Stromal cell of bone marrow (primary cell): ENCODE data around the gene APMAP.
"Not testable (repeated sequence)": the region's sequence is repeated elsewhere in the genome, so short reads cannot be mapped to it uniquely, and the experiment has no call there.

Experiments
- DNase-seq: peaks from one replicate; pipeline ENCODE4 v3.0.0-alpha.2; 2012; ENCODE audit warnings: low read depth

The APMAP gene

GRCh38 chr20:24951536-24952083 is 40.9 kb downstream of the APMAP start:
- DNase-seq: no peak

DNA sequence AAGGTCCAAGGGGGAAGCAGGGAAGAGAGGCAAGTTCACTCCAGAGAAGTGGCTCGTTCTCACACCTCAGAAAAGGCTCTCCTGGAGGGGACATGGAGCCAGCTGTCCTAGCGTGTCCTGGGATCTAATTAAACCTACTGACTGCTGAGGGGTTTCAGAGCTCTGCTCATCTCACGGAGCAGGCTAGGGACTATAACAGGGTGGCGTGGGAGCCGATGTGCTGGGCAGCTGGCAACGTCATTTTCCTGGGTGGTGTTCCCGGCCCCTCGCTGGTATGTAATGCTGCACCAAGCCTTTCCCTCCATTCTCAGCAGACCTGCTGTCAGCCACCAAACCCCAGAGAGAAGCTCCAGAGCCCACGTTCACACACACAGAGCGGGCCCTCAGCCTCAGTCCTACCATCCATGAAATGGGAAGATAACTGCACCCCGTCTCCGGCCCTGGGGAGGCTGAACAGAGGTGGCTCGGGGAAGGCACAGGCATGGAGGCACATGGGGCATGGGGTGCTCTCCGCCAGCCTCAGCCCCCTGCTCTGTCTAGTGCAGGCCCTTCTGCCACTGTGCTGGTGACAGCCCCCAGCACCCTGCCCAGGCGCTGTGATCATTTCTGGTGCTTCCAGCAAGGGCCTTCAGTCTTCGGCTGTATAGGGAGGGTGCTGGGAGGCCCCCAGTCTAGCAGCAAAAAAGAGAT is 41.6 kb downstream of the APMAP start:
- DNase-seq: no peak

DNA sequence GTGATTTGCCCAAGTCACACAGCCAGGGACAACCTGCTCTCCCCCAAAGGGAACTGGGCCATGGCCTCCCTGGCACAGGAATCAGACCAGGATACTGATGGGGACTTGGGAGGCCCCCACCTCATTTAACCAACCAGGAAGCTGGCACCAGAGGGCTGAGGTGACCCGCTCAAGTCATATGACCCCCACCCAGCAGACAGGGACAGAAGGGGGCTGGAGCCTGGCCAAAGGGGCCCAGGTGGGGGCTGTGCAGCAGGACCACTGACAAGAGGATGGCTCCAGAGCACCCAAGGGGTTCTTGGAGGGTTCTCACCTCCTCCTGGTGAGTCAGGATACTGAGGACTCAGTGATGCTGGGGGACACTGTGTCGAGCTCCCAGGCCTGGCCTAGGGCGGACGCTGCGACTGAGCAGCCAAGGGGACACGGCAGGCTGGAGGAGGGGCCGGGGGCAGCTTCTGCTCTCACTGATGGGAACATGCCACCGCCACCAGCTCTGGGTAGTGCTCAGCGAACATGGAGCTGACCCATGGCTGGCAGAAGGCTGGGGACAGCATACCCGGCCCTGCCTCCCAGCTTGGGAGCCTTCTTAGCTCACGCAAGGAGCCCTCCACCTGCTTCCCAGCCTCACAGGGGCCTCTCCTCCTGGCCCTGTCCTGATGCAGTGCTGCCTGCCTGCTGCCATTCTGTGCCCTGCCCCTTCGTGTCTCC is 42.3 kb downstream of the APMAP start:
- no peak for DNase-seq

DNA sequence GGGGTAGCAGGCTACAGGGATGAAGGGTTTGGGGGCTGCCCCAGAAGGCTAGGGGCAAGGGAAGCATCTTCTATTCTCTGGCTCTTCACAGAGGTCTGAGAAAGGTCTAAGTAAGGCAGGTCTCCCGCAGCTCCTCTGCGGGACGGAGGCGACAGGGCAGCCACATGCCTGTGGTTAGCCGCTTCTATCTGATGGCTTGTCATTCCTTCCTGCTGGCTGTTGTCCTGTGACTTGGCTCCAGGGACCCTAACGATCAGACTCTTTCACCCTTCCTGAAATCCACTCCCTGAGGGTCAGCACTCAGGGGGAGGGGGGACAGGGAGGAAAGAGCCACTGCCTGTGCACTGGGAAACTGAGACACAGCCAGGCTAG is 42.8 kb downstream of the APMAP start:
- DNase-seq: no peak

DNA sequence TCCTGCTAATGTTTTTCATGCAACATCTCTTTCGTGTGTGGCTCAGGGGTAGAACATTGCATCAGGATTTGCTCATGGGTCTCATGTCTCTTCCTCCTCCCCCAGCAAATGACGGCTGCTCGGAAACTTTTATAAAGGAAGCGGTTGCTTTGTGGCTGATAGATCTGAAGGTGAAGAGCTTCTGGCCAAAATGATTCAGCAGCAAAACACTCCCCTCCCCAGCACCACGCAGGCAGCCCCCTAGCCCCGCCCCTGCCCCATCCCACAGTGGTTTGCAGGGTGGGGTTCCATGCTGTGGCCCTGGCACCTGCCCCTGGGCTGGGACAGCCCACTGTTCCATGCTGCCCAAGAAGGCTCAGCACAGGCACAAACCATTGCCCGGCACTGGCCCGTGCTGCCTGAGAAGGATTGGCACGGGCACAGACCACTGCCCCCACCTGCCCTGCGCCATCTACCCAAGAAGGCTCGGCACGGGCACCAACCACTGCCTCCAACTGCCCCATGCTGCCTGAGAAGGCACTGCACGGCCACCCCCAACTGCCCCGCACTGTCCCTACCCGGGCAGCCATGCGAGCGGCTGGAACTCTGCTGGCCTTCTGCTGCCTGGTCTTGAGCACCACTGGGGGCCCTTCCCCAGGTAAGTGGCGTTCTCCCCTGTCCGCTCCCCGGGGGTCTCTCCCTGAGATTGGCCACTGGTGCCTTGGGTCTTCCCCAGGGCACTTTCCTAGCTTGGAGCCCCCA is 43.4 kb downstream of the APMAP start, which contains the start of gene CST7:
TSS of gene CST7 (plus strand) at position 331 of the 741 bp plus-strand sequence. CDS start at position 568, 237 bp downstream.
- no peak for DNase-seq

- not testable (repeated sequence) for DNase-seq
These were observed 44.1 kb downstream of the APMAP start for GRCh38 chr20:24948396-24948938.

DNA sequence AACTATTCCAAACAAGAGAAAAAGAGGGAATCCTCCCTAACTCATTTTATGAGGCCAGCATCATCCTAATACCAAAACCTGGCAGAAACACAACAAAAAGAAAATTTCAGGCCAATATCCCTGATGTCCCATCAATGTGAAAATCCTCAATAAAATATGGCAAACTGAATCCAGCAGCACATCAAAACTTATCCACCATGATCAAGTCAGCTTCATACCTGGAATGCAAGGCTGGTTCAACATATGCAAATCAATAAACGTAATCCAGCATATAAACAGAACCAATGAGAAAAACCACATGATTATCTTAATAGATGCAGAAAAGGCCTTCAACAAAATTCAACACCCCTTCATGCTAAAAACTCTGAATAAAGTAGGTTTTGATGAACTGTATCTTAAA is 46.2 kb downstream of the APMAP start:
- DNase-seq: not testable (repeated sequence)

GRCh38 chr20:24943731-24944130 is 48.8 kb downstream of the APMAP start:
- no peak for DNase-seq

DNA sequence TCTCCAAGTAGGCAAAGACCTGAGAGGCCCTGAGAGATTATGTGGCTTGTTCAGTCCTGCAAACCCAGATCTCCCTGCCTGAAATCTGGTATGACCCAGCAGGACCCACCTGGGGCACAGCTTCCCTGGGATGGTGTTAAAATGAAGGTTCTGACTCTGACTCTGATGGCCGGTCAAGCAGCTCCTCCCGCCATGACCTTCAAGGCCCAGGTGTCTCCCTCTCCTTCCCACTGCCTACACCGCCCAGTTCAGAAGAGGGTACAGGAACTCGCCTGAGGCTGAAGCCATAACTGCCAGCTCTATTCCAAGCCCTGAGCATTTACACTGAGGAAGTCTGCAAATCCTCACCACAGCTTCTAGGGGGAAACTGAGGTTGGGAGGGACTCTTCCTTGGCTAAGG is 49.4 kb downstream of the APMAP start:
- DNase-seq: no peak

DNA sequence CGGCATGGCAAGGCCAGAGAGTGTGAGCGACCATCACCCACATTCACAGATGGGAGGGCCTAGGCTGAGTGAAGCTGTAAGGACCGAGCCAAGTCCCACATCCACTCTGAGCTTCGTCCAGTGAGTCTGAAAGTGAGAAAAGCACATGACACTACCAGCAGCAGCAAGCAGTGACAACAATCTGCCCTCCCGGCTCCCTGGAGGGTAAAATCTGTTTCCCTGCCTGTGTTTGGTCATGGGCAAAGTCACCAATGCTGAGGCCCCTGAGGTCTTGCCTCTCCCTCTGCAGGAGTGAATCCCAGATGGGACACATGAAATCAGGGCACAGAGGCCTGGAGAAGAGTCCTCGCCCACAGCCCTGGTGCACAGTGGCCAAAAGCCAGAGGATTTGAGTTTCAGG is 49.9 kb downstream of the APMAP start:
- no peak for DNase-seq

DNA sequence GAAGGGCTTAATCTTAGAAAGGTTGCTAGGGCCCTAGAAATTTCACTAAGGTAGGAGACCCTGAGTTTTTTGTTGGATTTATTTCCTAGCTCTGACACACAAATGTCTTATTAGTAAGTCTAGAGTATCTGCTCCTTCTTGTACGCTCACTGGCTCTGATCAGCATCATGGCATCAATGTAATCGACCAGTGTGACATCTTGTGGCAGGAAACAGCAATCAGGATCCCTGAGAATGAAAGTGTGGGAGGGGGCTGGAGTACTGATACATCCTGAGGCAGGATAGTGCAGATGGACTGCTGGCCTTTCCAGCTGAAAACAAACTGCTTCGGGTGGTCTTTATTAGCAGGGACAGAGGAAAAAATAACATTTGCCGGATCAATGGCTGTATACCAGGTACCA is 53.5 kb downstream of the APMAP start:
- DNase-seq: no peak

DNA sequence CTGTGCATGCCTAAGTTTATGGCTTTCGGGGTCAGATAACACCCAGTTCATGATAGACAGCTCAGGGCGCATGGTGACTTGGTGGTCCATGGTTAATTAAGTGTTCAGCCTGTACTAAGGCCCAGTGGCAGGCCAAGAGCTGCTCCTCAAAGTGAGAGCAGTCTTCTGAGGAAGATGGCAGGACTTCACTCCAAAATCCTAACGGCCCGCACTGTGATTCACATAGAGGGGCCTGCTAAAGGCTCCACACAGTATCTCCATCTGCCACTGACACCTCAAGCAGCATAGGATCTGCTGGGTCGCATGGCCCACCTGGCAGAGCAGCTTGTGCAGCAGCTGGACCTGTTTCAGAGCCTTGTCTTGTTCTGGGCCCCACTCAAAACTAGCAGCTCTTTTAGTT is 54.1 kb downstream of the APMAP start:
- DNase-seq: no peak

DNA sequence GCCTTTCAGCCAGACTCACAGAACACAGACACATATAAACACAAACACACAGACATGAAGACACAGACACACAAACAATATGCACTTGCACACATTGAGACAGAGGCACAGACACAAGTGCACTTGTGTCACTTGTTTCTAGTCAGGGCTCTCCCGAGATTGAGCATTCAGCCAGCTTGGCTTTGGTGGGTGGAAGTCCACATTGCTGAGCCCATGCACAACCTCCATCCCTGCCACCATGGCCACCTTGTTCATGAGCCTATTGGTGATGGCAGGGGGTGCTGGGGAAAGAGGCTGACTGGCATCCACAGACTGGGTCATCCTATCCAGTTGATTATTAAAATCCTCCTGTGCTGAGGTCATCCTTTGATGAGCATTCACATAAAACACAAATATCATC is 55.0 kb downstream of the APMAP start:
- no peak for DNase-seq

DNA sequence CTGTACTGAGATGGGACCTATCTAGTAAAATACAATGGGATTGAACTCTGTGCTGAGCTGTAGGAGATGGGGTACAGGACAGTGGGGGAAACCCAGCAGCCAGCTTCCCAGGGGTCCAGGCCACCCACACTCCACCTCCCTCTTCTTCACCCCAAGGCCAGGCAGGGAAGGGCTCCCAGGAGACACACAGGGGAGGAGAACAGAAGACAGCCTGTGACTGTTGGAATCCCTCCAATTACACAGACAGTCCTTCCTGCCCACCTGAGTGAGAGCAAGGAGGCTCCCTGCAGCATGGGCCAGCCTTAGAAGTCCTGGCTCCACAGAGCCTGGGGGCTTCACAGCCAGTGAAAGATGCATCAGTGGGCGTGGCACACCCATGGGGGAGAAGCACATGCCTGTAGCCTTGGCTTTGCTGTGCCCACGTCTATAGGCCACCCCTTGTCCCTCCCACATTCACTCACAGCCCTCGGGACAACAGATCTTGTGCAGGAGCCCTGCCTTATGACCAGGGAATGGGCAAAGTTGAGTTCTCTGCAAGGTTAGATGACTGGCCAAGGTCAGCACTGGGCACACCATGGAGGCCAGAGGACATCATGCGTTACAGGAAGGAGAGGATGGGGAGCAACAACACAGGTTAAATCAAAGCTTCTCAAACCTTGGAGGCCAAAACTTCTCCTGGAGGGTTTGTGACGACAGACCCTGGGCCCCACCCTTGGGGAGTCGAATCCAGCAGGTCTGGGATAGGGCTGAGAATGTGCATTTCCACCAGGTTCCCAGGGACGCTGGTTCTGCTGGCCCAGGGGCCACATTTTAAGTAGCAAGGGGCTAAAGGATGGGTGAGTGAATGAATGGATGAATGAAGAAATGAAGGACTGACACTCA is 55.8 kb downstream of the APMAP start:
- DNase-seq: no peak

DNA sequence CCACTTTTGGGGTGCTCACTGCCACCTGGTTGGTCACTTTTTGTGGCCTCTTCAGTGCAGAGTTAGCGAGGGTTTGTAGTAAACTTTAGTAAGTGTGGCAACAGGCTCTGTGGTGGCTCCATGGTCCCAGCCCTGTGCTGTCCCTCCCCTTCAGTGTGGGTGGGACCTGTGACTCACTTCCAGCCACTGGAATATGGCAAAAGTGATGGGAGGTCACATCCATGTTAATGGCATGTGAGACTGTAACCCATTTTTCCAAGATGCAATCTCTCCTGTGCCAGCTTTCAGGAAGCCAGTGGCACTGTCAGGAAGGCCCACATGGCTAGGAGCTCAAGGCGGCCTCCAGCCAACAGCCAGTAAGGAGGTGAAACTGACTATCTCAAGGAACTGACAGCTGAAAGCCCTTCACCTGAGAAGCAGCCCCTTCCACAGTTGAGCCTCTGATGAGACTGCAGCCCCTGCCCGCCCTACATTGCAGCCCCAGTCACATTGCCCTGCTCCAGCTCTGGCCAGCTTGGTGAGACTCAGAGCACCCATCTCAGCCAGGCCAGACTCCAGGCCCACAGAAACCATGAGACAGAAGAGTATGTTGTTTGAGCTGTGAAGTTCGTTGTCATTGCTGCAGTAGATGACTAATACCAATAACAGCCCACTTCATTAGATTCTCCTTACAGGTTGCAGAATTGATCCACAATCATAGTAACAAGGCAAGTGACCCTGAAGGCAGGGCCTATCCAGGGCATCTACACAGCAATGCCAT is 56.6 kb downstream of the APMAP start:
- DNase-seq: no peak

- no peak for DNase-seq
These were observed 57.4 kb downstream of the APMAP start for GRCh38 chr20:24935140-24935539.

DNA sequence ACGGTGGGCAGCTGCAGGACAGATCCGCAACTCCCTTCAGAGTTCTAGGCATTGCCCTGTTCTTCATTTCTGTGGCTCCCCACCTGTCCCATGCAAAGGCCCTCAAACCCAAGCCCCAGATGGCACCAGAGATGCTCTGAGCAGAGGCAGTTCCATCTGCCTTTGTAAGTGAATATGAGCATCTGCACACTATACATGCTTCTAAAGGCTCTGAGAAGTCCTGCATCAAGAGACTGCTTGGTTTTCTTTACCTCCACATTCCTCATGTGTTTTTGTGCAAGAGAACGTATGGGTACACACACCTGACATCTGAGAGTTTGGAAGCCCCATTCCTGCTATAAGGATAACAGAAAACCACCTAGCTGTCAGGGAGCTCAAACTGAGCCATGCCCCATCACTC is 57.8 kb downstream of the APMAP start:
- no peak for DNase-seq

GRCh38 chr20:24934101-24934661 is 58.4 kb downstream of the APMAP start:
- no peak for DNase-seq

- no peak for DNase-seq
These were observed 59.2 kb downstream of the APMAP start for GRCh38 chr20:24933266-24933908.

GRCh38 chr20:24931893-24932292 is 60.7 kb downstream of the APMAP start:
- DNase-seq: not testable (repeated sequence)
